ENCODE measurements around the gene BRCA2. TPM values are rescaled to one million over a fixed set of nuclear protein-coding genes. Genes with fewer than 3 reads are reported as not detected.

Gene BRCA2
- total RNA-seq, 4 donors from 2014 or later, result 2.1 to 6.1 (median 4.1) TPM

DNA sequence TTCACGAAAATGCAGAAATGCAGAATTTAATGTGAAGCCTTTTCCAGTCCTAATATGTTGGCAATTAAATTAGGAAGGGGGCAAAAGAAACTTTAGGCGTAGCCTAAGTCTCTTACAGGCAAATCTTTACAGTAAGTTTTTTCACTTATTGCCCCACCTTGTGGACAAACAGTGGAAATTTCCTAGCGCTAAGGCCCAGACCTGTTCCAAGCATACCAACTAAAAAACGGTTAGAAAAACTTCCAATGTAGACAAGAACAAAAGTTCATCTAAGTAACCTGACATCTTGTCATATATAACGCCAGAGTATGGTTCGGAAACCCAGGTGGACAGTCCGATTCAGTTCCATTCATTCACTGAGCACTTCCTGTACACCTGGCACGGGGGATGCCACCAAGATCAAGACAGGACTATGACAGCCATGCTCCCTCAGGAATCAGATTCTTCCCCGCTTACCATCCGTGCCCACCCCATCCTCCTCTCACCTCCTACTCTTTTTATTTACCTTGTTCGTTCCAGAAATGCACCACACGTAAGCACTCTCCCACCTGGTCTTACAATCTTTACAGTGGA, 5.1 kb upstream of the BRCA2 start:
- 41 to 45% methylated on average over 11 to 12 of the region's 12 CpGs for WGBS, 2 donors
- intact Hi-C loops (cut with DNase I), result loop anchor here (10.0 kb wide), 1 partner anchor 395 kb away; no protein-coding TSS in a partner anchor
- no peaks in the 10 kb centered on the region for H3K9me3 ChIP-seq
- H3K27ac ChIP-seq, result peak overlapping the region in 1 of 4 donors; percentile 30
- no peaks in the 10 kb centered on the region for H3K27me3 ChIP-seq
- peak overlapping the region in 3 of 4 donors; percentile 13 to 52 (median 28) for H3K4me3 ChIP-seq
- H3K4me1 ChIP-seq, result peaks cover 0 to 16% (median 0%) of the 10 kb centered on the region in 3 donors
- no peaks in the 10 kb centered on the region for H3K36me3 ChIP-seq
- no peak for DNase-seq
- TF ChIP-seq, protein P1, sequence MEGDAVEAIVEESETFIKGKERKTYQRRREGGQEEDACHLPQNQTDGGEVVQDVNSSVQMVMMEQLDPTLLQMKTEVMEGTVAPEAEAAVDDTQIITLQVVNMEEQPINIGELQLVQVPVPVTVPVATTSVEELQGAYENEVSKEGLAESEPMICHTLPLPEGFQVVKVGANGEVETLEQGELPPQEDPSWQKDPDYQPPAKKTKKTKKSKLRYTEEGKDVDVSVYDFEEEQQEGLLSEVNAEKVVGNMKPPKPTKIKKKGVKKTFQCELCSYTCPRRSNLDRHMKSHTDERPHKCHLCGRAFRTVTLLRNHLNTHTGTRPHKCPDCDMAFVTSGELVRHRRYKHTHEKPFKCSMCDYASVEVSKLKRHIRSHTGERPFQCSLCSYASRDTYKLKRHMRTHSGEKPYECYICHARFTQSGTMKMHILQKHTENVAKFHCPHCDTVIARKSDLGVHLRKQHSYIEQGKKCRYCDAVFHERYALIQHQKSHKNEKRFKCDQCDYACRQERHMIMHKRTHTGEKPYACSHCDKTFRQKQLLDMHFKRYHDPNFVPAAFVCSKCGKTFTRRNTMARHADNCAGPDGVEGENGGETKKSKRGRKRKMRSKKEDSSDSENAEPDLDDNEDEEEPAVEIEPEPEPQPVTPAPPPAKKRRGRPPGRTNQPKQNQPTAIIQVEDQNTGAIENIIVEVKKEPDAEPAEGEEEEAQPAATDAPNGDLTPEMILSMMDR (IDR thresholded peaks at IDR 0.05), result peak; percentile 74 to 81 (median 78)
- no peak for TF ChIP-seq POLR2A (IDR thresholded peaks at IDR 0.05)

DNA sequence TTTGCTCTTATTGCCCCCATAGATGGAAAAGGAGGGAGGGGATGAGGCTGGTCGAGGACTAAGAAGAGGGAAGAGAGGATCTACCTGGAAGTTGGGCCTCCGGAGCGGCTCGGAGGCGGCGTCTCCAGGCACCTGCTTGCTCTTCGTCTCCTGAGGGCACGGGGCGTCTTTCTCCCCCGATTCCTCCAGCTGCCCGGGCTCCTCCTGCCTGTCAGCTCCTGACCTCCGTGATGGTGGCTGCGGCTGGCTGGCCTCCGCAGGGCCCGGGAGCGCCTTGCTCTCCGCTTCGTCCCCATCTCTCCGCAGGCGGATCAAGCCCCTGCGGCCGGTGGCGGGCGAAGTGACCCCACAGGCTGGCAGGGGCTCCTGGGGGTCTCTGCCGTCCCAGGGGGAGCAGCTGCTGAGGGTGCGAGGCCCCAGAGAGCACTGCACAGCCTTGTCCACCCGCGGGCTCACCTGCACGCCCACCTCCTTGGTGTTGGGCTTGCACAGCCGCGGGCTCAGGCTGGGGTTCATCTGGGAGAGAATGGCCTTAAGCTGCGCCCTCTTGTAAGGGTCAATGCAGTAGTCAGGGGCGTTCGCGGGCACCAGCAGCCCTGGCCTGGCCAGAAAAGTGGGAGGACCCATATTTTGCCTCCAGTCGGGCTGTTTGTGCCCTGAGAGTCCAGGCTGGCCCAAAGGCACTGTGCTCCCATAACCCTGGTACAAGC, 4.0 kb upstream of the BRCA2 start:
- Histone ChIP-seq H3K27me3 (no peaks in the 10 kb centered on the region), H3K4me1 (peaks cover 0 to 20% (median 0%) of the 10 kb centered on the region in 3 donors), H3K4me3 (no peak overlapping the region), H3K9me3 (no peaks in the 10 kb centered on the region), H3K36me3 (no peaks in the 10 kb centered on the region), H3K27ac (no peak overlapping the region)
- 89 to 92% methylated on average over 16 to 26 of the region's 36 CpGs for WGBS, 2 donors
- intact Hi-C loops (cut with DNase I), result loop anchor here (10.0 kb wide), 1 partner anchor 397 kb away; no protein-coding TSS in a partner anchor
- no peak for TF ChIP-seq POLR2A (IDR thresholded peaks at IDR 0.05)
- TF ChIP-seq, protein P1 (IDR thresholded peaks at IDR 0.05), result no peak
- no peak for DNase-seq

DNA sequence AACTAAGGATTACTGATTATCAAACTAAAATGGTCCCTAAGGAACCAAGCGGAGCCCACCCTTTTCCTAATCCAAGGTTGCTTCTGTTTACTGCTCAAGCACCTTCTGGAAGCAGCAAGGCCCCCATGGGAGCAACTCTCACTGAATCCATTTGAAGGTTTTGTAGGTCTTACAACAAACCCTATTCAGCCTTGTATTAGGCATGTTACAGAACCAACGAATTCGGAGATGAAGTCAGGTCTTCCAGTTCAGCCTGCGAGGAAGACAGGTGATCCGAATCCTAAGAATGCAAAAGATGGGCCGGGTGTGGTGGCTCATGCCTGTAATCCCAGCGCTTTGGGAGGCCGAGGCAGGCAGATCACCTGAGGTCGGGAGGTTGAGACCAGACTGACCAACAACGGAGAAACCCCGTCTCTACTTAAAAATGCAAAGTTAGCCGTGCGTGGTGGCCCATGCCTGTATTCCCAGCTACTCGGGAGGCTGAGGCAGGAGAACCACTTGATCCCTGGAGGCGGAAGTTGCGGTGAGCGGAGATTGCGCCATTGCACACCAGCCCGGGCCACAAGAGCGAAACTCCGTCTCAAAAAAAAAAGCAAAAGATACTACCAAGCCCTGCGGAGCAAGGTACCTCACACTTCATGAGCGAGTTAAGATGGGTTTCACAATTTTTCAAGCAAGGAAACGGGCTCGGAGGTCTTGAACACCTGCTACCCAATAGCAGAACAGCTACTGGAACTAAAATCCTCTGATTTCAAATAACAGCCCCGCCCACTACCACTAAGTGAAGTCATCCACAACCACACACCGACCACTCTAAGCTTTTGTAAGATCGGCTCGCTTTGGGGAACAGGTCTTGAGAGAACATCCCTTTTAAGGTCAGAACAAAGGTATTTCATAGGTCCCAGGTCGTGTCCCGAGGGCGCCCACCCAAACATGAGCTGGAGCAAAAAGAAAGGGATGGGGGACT, 754 bp upstream of the BRCA2 start:
- 67 to 77% methylated on average over 26 to 29 of the region's 32 CpGs for WGBS, 2 donors
- intact Hi-C loops (cut with DNase I), result loop anchor here (10.0 kb wide), 1 partner anchor 400 kb away; no protein-coding TSS in a partner anchor
- H3K9me3 ChIP-seq, result no peaks in the 10 kb centered on the region

DNA sequence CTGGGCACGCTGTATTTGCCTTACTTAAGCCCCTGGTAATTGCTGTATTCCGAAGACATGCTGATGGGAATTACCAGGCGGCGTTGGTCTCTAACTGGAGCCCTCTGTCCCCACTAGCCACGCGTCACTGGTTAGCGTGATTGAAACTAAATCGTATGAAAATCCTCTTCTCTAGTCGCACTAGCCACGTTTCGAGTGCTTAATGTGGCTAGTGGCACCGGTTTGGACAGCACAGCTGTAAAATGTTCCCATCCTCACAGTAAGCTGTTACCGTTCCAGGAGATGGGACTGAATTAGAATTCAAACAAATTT, 676 bp downstream of the BRCA2 start:
- H3K4me3 ChIP-seq, result peak overlapping the region; percentile 62 to 81 (median 72)
- 0% methylated on average over 5 to 12 of the region's 13 CpGs for WGBS, 2 donors
- no peaks in the 10 kb centered on the region for H3K27me3 ChIP-seq
- H3K4me1 ChIP-seq, result peaks cover 0 to 15% (median 0%) of the 10 kb centered on the region in 3 donors
- intact Hi-C loops (cut with DNase I), result loop anchor here (10.0 kb wide), 1 partner anchor 401 kb away; no protein-coding TSS in a partner anchor
- H3K36me3 ChIP-seq, result no peaks in the 10 kb centered on the region
- no peak for DNase-seq
- TF ChIP-seq POLR2A (IDR thresholded peaks at IDR 0.05), result no peak
- TF ChIP-seq, protein P1 (IDR thresholded peaks at IDR 0.05), result no peak
- peak overlapping the region; percentile 87 to 99 (median 94) for H3K27ac ChIP-seq
- no peaks in the 10 kb centered on the region for H3K9me3 ChIP-seq

More for the DNA sequence above, 754 bp upstream of the BRCA2 start:
- Histone ChIP-seq H3K4me3 (peak overlapping the region; percentile 62 to 81 (median 72)), H3K27me3 (no peaks in the 10 kb centered on the region), H3K36me3 (no peaks in the 10 kb centered on the region), H3K27ac (peak overlapping the region; percentile 87 to 99 (median 94)), H3K4me1 (peaks cover 0 to 21% (median 0%) of the 10 kb centered on the region in 3 donors)
- no peak for DNase-seq
- TF ChIP-seq, protein P1 (IDR thresholded peaks at IDR 0.05), result no peak
- no peak for TF ChIP-seq POLR2A (IDR thresholded peaks at IDR 0.05)

All from esophagus squamous epithelium (tissue), 5 donors.